Hepatocyte (in vitro differentiated cells): ENCODE measurements around the gene PCSK6.

Source experiments
- EZH2 ChIP-seq: fragments of 200-600 bp; sonication (generic); IDR thresholded peaks from 2 replicates; pipeline ENCODE4 v1.6.1; 2016; ENCODE audit warnings: antibody characterized with exemption, mild to moderate bottlenecking, borderline replicate concordance
- TF ChIP-seq, protein P1 (sequence below): fragments of 200-600 bp; sonication (generic); IDR thresholded peaks from 2 replicates; pipeline ENCODE4 v1.5.1; 2016; ENCODE audit warnings: antibody characterized with exemption, mild to moderate bottlenecking; ENCODE audit not compliant: poor library complexity

DNA sequence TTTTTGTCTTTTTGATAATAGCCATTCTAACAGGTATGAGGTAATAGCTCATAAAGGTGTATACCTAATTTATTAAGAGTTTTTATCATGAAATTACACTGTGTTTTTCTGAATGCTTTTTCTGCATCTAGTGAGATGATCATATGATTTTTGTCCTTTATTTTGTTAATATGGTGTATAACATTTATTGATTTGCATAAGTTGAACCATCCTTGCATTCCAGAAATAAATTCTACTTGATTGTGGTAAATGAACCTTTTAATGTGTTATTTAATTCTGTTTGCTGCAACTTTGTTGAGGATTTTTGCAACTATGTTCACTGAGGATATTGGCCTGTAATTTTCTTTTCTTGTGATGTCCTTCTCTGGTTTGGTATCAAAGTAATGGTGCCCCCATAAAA, 28.0 kb upstream of the PCSK6 start:
- TF ChIP-seq, protein P1, sequence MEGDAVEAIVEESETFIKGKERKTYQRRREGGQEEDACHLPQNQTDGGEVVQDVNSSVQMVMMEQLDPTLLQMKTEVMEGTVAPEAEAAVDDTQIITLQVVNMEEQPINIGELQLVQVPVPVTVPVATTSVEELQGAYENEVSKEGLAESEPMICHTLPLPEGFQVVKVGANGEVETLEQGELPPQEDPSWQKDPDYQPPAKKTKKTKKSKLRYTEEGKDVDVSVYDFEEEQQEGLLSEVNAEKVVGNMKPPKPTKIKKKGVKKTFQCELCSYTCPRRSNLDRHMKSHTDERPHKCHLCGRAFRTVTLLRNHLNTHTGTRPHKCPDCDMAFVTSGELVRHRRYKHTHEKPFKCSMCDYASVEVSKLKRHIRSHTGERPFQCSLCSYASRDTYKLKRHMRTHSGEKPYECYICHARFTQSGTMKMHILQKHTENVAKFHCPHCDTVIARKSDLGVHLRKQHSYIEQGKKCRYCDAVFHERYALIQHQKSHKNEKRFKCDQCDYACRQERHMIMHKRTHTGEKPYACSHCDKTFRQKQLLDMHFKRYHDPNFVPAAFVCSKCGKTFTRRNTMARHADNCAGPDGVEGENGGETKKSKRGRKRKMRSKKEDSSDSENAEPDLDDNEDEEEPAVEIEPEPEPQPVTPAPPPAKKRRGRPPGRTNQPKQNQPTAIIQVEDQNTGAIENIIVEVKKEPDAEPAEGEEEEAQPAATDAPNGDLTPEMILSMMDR: no peak
- TF ChIP-seq EZH2: no peak
